GM19035 (cell line): ENCODE data around the gene UNC5B.

Source experiments
- ATAC-seq: cut with Tn5 transposase; IDR thresholded peaks from one replicate; pipeline ENCODE4 v1.9.1; 2021; ENCODE audit not compliant: unreplicated experiment

UNC5B gene

DNA sequence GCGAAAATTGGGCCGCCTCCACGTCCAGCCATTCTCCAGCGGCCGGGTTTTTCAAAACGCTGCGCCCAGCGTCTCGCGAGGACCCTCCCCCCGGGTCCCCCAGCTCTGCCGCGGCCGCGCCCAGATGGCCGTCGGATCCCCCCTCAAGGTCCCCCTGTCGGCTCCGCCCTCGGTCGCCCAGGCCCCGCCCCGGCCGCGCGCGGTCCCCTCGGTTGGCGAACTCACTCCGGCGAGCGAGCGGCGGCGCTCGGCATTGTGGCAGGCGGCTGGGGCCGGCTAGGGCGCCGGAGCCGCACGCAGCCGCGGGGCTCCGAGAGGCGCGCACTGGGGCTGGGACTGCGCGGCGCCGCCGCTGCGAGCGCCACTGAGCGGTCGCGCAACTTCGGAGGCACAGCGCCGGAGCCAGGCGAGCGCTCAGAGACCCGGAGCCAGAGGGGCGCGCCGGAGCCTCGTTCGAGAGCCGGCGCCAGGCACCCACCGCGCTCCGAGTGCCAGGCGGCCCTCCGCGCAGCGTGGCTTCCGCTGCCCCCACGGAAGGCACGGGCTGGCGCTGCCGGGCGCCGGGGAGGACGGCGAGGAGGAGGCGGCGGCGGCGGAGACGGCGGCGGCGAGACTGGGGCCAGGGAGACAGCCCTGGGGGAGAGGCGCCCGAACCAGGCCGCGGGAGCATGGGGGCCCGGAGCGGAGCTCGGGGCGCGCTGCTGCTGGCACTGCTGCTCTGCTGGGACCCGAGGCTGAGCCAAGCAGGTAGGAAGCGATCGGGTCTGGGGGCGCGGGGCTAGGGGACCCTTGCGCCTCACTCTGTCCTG, at the start of gene UNC5B:
UNC5B (plus strand) TSS at position 253 of the 809 bp plus-strand sequence; CDS start at position 669, 416 bp downstream.
- ATAC-seq = no peak

DNA sequence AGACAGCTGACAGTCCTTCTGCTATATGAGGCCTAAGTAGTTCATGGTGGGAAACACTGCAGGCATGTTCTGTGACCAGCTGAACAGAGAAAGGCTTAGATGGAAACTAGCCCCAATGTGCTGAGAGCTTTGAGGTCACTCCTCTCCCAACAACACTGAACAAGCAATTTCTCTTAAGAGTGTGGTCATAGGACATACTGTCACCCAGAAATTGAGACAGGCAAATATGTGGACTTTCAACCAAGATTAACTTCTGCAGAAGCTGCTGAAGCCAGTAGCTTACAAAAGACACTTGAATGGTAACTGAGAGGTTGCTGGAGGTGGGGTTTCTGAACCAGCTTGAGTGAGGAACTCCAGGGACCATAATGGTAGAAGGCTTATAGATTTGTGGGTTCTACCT, 38.9 kb upstream of the UNC5B start:
- ATAC-seq = no peak

DNA sequence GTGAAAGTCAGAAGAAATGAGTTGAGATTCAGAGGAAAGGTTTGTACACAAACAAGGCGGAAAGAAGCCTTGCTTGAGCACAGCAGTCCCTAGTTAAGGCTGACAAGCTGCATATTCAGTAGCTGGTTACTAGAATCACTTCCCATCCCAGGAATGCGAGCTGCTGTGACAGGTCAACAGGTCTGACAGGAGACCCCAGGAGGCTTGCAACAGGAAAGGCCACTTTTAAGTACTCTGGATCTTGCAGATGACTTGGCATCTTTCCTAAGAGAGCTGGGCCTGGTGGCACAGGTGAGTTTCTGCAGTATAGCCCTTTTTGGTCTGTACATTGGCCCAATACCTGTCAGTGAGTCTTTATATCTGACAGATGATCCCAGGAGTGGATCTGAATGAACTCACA, 35.7 kb upstream of the UNC5B start:
- no peak for ATAC-seq

DNA sequence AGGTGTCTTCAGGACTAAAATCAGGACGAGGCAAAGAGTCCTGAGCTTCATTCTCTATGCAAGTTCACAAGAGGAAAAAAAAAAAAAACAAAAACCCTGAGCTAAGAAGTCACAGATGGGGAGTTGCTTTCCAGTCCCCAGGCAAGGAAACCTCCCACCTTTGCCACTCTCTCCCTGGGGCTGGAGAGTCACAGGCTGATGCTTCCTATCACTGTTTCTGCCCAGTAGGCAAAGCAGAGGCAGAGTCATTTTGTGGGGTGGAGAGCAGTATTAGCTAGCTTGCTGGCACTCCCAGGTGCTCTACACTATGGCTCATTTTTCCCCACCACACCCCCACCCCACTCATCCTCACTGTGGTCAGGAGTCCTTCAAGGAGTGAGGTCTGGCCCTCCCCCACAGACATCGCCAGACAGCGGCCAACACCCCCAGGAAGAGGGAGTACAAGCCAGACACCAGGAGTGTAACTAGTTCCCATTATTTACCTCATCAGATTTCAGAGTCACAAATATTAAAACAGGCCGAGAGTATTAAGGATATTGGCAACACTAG, 34.6 kb upstream of the UNC5B start:
- ATAC-seq = no peak

DNA sequence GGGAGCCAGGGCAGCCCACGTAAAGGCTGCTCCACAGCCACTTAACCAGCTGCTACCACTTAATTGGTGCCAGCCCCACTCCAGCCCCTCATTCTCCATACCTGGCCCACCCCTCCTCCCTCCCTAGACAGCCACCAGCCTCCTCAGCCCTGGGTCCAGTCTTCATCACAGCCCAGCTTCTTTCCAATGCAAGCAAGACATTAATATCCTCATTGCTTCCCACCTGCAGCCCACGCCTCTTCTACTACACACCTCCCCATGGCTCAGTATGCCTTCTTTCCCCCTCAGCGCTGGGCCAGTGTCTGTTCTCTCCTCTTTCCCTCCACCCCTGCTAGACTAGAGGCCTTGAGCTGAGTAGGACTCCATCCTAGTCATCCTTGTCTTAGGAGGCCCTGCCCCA, 33.5 kb upstream of the UNC5B start:
- ATAC-seq = no peak

DNA sequence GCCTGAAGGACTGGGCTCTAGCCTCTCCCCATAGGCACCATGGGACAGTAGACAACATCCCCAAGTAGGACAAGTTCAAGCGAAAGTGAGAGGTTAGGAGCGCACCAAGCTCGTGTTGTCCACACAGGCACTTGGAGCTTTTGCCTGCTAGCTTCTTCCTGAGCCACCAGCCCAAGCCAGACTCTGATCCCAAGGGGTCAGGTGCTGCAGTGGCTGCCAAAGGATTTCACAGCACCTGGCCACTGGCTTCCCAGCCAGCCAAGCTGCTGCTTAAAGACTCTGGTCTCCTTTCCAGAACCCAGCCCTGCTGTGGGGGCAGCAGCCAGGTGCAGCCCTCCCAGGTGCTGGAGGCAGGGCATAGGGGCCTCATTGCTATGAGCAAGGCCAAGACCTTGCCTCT, 33.0 kb upstream of the UNC5B start:
- no peak for ATAC-seq

DNA sequence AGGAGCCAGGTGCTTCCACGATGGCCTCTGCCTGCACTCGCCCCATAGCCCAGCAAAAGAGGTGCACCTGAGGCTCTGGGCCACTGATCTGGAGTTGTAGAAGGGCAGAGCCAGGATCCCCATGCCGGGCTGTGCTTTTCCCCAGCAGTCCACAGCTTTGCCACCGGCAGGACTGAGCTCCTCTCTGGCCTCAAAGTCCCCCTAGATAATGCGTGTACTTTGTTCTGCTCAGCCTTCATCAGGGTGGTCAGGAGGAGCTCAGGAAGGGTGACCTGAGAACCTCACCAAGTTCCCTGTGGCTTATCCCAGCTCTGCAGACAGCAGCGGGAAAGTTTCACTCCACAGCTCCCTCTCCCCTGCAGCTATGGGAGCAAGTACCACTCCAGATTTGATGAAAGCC, 27.9 kb upstream of the UNC5B start:
- ATAC-seq = no peak

DNA sequence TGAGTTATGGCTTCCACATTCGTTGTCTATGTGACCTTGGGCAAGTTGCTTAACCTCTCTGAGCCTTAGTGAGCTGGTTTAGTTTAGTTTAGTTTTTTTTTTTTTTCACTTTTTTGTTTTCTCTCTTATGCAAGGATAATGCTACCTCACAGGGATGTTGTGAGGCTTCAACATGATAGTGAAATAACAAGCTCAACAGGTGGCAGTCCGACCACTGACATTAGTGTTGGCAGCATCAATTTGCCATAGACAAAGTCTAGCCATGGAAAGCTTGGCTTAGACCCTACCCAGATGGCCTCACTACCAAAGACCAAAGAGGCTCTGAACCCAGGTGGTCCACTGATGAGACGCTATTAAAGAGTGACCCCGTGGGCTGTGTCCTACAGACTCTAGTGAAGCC, 27.2 kb upstream of the UNC5B start:
- ATAC-seq = no peak

DNA sequence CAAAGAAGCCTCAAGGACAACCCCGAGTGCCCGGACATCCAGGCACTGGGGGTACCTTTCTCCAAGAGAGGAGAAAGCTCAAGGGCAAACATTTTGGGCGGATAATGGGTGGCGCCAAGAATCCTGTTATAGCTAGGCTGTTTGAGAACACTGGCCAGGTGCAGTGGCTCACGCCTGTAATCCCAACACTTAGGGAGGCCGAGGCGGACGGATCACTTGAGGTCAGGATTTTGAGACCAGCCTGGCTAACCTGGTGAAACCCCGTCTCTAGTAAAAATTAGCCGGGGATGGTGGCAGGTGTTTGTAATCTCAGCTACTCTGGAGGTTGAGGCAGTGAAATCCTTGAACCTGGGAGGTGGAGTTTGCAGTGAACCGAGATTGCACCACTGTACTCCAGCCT, 25.2 kb upstream of the UNC5B start:
- ATAC-seq = no peak

DNA sequence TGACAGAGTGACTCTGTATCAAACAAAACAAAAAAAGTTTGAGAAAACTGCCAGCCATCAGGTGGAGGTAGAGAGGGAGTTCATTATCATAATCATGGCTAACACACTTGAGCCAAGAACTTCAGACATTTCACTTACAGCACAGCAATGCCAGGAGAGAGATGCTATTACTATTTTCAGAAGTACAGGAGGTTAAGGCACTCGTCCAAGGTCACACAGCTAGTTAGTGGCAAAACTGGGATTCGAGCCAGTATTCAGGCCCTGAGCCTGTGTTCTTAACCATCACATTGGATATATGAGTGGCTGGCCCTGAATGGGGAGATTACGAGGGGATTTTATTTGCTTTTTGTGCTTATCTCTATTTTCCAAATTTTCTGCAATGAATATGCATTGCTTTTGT, 24.8 kb upstream of the UNC5B start:
- ATAC-seq = no peak

DNA sequence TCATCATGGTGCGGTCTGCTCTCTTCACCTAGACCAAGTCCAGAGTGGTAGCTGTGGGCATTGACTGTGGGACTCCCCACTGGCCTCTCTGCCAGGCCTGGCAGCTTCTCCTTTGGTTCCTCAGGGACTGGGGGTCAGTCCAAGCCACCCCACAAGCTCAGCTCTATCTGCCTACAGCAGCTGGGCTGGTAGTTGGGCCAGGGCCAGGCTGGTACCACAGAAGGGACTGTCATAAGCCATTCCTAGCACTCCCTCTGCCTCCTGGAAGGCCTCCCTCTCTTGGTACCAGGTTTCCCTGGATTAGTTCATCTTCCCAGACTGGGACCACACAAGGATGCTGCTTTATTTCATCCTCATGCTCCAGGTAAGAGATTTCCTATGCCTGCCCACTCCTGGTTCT, 24.2 kb upstream of the UNC5B start:
- ATAC-seq = no peak

DNA sequence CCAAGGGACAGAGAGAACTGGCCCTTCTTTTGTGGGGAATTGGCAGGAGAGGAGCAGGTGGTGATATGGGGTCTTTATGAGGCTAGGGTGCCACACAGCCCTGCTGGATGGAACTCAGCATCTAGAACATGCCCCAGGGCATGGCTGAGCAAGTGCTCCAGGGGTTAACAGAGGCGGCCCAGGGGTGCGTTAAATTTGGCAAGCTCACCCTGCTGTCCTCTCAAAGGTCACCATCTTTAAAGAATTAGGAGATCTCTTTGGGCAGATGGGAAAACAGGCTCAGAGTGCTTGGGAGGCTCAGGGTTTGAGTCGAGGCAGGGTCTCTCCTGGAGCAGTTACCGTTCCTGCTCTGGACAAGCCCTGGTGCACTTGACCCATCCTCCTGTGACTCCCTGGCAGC, 21.4 kb upstream of the UNC5B start:
- ATAC-seq = no peak

DNA sequence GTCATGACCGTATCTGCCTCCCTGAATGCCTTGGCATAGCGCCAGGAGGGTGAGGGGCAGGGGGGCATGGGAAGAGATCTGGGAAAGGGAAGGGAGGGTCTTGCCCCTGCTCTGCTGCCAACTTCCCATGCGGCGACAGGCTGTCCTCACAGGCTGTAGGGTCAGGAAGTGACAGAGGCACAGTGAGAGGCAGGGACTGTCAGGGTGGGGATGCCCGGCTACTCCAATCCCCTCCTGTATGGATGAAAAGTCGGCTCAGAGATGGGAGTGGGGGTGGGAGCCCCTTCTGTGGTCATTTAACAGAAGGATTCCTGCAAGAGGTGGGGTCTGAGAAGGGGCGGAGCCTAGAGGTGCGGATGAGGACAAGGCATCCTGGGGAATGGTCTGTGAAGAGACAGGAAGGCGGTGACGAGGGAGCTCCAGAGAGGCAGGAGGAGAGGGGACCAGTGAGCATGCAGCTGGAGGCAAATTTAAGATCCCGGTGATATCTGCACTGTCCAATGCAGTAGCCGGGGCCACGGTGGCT, 20.8 kb upstream of the UNC5B start:
- no peak for ATAC-seq

DNA sequence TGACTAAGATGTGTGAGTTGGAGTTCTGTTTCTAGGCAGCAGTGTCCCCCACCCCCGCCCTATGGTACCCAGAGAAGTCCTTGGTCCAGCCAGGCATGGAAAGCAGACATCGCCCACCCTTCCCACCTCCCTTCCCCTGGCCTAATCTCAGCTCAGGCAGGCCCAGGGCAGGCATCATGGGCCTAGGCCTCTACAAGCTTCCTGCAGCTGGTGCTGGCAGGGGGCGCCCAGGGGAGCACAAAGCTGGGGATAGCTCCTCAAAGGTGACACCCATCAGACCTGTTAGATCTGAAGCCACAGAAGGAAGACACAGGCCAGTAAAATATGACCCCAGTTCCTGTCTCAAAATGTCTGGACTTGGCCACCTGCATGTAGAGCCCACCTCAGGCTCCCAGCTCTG, 18.9 kb upstream of the UNC5B start:
- no peak for ATAC-seq

DNA sequence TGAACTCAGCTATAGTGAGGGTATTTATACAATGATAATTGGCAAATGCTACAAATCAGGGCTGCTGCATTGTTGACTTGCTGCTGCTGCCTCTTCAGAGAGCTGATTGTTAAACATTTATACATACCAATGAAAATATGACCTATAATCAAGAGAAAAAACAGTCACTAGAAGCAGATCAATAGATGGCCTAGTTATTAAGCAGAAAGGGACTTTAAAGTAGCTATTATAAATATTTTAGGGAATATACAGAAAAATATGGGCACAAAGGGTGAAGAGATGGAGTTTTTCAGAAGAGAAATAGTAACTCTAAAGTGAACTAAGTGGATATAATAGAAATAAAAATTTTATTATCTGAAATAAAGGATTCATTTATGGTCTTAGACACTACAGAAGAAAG, 14.4 kb upstream of the UNC5B start:
- no peak for ATAC-seq

DNA sequence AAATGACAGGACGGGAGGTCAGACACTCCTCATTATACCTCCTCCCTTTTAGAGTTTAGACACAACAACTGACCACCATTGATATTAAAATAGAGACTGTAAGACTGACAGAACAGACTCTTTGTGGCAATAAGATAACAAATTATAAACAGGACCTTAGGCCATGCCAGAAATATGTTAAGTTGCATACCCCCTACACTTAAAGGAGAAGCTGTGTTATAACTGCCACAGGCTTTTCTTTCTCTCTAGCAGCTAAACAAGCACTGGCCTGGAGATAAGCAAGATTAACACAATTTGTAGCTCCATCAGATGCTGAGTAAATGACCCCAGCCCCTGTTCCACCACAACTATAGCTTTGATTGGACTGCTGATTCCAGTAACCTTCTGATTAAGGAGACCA, 10.5 kb upstream of the UNC5B start:
- no peak for ATAC-seq

DNA sequence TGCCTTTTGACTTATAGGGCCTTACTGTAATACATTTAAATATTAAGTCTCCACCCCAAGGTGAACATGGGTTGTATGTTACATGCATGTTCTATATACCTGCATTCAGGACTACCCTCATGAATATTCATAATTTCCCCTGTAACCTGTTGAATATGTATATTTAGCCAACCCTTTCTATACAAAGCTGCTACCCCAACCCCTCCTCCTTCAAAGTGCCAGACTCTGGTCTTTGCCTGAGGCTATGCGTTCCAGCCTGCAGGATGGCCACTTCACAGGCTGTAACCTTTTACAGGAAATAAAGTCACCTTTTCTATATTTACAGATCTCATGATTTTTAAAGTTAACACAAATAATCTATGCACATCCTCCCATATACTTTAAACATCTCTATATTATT, 10.1 kb upstream of the UNC5B start:
- ATAC-seq = no peak

DNA sequence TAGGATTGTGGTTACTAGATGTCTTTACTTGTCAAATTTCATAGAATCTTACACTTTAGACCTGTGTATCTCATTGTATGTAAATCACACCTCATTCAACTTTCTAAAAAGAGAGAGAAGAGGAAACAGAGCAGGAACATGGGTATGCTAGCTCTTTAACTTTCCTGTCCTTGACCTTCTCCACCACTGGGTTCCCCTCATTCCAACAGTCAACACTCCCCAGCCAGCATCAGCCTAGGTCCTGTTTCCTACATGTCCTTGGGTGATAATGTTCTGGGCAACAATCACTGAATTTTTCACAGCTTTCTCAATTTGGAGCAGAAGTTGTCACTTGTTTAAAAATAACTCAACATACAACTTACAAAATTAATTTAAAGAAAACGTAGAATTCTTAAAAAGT, 9.2 kb upstream of the UNC5B start:
- ATAC-seq = no peak

DNA sequence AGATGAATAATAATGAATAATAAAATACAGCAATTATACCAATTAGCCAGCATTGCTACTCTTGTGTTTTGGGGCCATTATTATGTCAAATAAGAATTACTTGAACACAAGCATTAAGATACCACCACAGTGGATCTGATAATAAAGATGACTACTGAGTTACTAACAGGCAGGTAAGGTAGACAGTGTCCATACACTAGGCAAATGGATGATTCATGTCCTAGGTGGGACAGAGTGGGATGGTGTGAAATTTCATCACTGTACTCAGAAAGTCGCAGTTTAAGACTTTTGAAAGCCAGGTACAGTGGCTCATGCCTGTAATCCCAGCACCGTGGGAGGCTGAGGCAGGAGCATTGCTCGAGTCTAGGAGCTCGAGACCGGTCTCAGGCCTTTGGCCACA, 8.7 kb upstream of the UNC5B start:
- ATAC-seq = no peak

DNA sequence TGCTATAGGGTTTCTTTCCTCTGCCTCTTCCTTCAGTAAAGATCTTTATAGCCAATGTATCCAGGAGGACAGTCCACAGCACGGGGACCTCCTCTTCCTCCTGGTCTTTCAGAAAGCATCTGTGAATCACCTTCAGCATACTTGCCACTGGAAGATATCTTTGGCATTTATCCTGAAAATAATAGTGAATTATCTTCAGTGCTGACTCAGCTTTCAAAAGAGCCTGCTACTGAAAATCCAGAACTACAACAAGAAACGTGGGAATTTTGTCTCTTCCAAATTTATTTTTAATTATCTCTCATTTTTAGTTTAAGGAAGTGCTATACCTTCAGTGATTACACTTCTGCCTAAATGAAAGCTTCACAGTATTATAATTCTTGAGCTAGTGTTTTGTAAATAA, 7.6 kb upstream of the UNC5B start:
- no peak for ATAC-seq

DNA sequence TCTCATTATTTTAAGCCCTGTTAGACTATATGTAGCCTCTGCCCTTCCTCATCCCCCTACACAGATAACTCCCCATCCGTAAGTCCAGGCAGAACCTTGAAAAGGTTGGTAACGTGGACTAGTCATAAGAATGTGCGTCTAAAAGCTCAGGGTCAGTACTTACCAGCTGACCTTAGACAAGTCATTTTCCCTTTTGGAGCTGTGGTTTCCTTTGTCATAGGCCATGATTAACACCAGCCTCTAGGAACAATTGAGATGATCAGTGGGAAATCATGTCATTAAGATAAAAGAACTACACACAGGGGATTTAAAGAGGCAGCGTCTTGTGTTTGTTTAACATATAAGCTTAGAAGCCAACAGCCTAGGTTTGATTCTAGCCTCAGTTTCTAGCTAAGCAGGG, 6.9 kb upstream of the UNC5B start:
- no peak for ATAC-seq

DNA sequence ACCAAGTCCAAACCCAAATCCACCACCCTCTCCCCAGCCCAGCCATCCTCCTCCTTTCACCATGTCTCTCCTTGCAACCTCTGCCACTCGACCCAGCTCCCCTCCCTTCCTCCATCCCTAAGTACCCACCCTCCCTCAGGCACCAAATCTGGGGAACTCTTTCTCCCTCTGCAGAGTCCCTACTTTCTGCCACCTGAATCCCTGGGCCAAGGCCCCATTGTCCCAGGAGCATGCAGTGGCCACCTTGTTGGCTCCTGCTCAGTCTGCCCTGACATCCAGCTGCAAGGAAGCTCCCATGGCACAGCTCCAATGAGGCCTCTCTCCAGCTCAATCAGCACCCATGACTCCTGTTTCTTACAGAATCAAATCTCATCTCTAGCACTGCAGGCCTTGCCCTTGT, 5.5 kb upstream of the UNC5B start:
- ATAC-seq = no peak

DNA sequence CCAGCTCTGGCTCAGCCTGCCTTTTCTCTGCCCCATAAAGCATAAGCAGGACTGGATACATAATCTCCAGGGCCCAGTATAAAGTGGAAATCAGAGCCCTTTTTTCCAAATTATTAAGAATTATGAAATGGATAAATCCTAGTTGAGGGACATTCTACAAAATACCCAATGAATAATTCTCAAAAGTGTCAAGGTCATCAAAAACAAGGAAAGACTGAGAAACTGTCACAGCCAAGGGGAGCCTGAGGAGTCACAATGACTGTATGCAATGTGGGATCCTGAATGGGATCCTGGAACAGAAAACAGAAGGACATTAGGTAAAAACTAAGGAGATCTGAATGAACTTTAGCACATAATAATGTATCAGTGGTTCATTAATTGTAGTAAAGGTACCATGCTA, 4.8 kb upstream of the UNC5B start:
- no peak for ATAC-seq
